ENCODE data around the gene ZNF662. TPM values are rescaled to one million over a fixed set of nuclear protein-coding genes. Genes with fewer than 3 reads are reported as not detected.

The ZNF662 gene
- total RNA-seq, 1 experiment from 2014 or later: 13.4 TPM

DNA sequence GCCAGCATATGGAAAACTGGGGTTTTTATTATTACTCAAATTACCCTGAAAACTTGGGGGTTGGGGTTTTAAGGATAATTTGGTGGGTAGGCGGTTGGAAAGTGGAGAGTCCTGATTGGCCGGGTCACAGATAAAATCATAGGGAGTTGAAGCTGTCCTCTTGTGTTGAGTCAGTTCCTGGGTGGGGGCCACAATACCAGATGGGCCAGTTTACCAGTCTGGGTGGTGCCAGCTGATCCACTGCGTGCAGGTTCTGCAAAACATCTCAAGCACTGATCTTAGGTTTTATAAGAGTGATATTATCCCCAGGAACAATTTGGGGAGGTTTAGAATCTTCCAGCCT lies 4.9 kb upstream of the ZNF662 start:
- Mint-ChIP-seq H3K9me3 (ENCODE audit: unreplicated experiment) (no peaks in the 10 kb centered on the region), H3K27me3 (ENCODE audit: insufficient read depth, unreplicated experiment) (peaks cover 13% of the 10 kb centered on the region), H3K27ac (ENCODE audit: unreplicated experiment) (no peak overlapping the region), H3K36me3 (ENCODE audit: insufficient read depth, unreplicated experiment) (no peaks in the 10 kb centered on the region), H3K4me3 (ENCODE audit: unreplicated experiment) (no peak overlapping the region), H3K4me1 (ENCODE audit: low read depth, unreplicated experiment) (no peaks in the 10 kb centered on the region)
- ChIA-PET POLR2A (no interaction called here), CTCF (no interaction called here)
- H3K9me3 ChIP-seq: no peaks in the 10 kb centered on the region
- no peak overlapping the region for H3K4me3 ChIP-seq (ENCODE audit: low read depth, low read length)
- intact Hi-C loops (cut with micrococcal nuclease; ENCODE audit: unreplicated experiment): no loop called here
- no peak for TF ChIP-seq CTCF (IDR thresholded peaks at IDR 0.05; ENCODE audit: insufficient read depth in 1 of 2, low read depth in 1 of 2, low read length in 1 of 2, severe bottlenecking in 1 of 2, unreplicated experiment in 1 of 2)
- no peaks in the 10 kb centered on the region for H3K4me1 ChIP-seq
- no peaks in the 10 kb centered on the region for H3K27me3 ChIP-seq (replicated peaks; ENCODE audit: control insufficient read depth, insufficient read depth, low read length)
- no peak for DNase-seq
- H3K36me3 ChIP-seq (ENCODE audit: control insufficient read depth, insufficient read depth, low read length): no peaks in the 10 kb centered on the region
- BruUV-seq (replicated peaks): no TSS peak

DNA sequence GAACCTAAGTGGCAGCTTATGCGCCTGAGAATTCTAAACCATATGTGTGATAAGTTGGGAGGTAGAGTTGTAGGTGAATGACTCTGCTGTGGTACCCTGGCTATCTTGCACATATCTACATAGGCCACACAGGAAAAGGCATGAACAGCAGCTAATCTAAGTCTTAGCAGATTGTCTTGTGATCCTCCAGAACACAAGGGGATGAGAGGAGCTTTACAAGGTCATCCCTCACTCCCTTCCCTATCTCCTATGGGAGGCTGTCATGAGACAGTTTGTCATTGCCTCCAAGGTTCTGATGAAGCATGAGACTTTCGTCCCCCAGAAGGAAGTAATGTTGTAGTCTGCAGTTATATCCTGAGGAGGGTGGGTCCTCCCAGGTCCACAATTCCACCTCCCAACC lies 3.7 kb upstream of the ZNF662 start:
- H3K36me3 Mint-ChIP-seq (ENCODE audit: insufficient read depth, unreplicated experiment): peaks cover 8% of the 10 kb centered on the region
- H3K4me3 Mint-ChIP-seq (ENCODE audit: unreplicated experiment): no peak overlapping the region
- Histone ChIP-seq H3K4me1 (peaks cover 5% of the 10 kb centered on the region; the same call in 1 of the 2 replicates), H3K27me3 (replicated peaks; ENCODE audit: control insufficient read depth, insufficient read depth, low read length) (no peaks in the 10 kb centered on the region), H3K36me3 (ENCODE audit: control insufficient read depth, insufficient read depth, low read length) (no peaks in the 10 kb centered on the region), H3K4me3 (ENCODE audit: low read depth, low read length) (no peak overlapping the region), H3K9me3 (no peaks in the 10 kb centered on the region)
- H3K4me1 Mint-ChIP-seq (ENCODE audit: low read depth, unreplicated experiment): peaks cover 10% of the 10 kb centered on the region
- POLR2A ChIA-PET: no interaction called here
- TF ChIP-seq CTCF (IDR thresholded peaks at IDR 0.05; ENCODE audit: insufficient read depth in 1 of 2, low read depth in 1 of 2, low read length in 1 of 2, severe bottlenecking in 1 of 2, unreplicated experiment in 1 of 2): no peak
- H3K9me3 Mint-ChIP-seq (ENCODE audit: unreplicated experiment): no peaks in the 10 kb centered on the region
- intact Hi-C loops (cut with micrococcal nuclease; ENCODE audit: unreplicated experiment): no loop called here
- DNase-seq: no peak
- peaks cover 13% of the 10 kb centered on the region for H3K27me3 Mint-ChIP-seq (ENCODE audit: insufficient read depth, unreplicated experiment)
- no TSS peak for BruUV-seq (replicated peaks)
- CTCF ChIA-PET: no interaction called here
- H3K27ac Mint-ChIP-seq (ENCODE audit: unreplicated experiment): no peak overlapping the region

- ChIA-PET CTCF (no interaction called here), POLR2A (no interaction called here)
- no peak for DNase-seq
- Histone ChIP-seq H3K4me3 (ENCODE audit: low read depth, low read length) (no peak overlapping the region), H3K4me1 (peaks cover 5% of the 10 kb centered on the region; the same call in 1 of the 2 replicates), H3K36me3 (ENCODE audit: control insufficient read depth, insufficient read depth, low read length) (no peaks in the 10 kb centered on the region), H3K27me3 (replicated peaks; ENCODE audit: control insufficient read depth, insufficient read depth, low read length) (no peaks in the 10 kb centered on the region), H3K9me3 (no peaks in the 10 kb centered on the region)
- H3K27me3 Mint-ChIP-seq (ENCODE audit: insufficient read depth, unreplicated experiment): peaks cover 13% of the 10 kb centered on the region
- intact Hi-C loops (cut with micrococcal nuclease; ENCODE audit: unreplicated experiment): no loop called here
- H3K4me3 Mint-ChIP-seq (ENCODE audit: unreplicated experiment): no peak overlapping the region
- no peak for TF ChIP-seq CTCF (IDR thresholded peaks at IDR 0.05; ENCODE audit: insufficient read depth in 1 of 2, low read depth in 1 of 2, low read length in 1 of 2, severe bottlenecking in 1 of 2, unreplicated experiment in 1 of 2)
- peaks cover 10% of the 10 kb centered on the region for H3K4me1 Mint-ChIP-seq (ENCODE audit: low read depth, unreplicated experiment)
- peaks cover 13% of the 10 kb centered on the region for H3K36me3 Mint-ChIP-seq (ENCODE audit: insufficient read depth, unreplicated experiment)
- BruUV-seq (replicated peaks): no TSS peak
- no peaks in the 10 kb centered on the region for H3K9me3 Mint-ChIP-seq (ENCODE audit: unreplicated experiment)
- no peak overlapping the region for H3K27ac Mint-ChIP-seq (ENCODE audit: unreplicated experiment)
Observed at GRCh38 chr3:42904076-42904475, 1.9 kb upstream of the ZNF662 start.
